T-helper 9 cell (primary cell): Measurements from ENCODE around the gene GPATCH4.
"Not testable (repeated sequence)": the region's sequence is repeated elsewhere in the genome, so short reads cannot be mapped to it uniquely, and the experiment has no call there.

ENCODE experiments used
- DNase-seq: peaks from one replicate; pipeline ENCODE4 v3.0.0-alpha.2; 2020
- total RNA-seq, 2 donors: gene quantifications; one replicate each; lab custom pipeline; 2026; lab: John Stamatoyannopoulos, UW

The GPATCH4 gene
- total RNA-seq: 26.5 to 47.6 reads per million in 2 donors

DNA sequence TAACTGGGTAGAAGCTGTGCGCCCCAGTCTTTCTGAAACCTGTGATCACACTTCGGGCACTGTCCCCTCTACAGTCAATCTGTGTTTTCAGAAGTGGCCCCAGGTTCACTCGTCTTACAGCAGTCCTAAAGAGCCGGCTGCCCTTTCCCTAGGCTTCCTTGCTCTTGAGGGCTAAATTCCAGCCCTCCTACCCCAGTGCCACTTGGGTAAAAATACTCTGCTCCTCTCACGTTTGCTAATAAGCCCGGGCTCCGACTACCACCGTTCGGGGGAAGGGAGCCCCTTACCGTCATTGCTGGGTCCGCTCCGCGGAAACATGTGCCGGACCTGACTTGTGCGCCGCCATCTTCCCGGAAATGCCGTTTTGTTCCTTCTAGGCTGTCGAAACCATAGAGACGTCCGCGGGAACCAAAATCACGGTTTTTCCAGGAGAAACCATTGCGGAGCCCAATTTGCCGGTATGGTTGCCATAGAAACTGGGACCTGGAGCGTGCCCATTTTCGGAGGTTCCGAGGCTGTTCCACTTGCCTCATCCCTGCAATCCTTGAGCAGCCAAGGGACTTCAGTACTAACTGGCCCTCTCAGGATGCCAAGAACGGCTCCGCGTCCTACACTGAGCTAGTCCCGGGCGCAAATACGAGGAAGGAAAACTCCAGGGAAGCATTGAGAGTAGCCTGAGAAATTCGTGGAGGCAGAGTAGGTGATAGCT is at the start of gene GPATCH4:
Gene GPATCH4, minus strand, starts transcription at position 358 of the 709 bp plus-strand sequence.
- peak; percentile 64 for DNase-seq

DNA sequence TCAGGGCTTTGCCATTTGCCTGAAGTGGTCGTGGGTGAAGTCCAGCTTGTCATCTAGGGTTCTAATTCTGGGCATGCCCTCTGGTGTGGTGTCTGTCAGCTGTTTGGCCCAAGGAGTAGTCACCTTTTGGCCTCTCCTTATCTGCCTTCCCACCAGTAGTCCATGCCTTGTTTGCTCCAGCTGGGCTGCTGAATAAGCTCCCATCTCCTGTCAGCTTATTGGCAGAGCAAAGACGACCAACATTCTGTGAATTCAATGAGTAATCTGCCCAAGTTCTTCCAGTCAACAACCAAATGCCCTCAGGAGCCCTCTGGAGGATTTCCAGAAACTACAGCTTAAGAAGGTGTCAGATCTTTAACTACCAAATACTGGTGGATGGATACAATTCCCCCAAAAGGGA is 47.7 kb upstream of the GPATCH4 start:
- no peak for DNase-seq

DNA sequence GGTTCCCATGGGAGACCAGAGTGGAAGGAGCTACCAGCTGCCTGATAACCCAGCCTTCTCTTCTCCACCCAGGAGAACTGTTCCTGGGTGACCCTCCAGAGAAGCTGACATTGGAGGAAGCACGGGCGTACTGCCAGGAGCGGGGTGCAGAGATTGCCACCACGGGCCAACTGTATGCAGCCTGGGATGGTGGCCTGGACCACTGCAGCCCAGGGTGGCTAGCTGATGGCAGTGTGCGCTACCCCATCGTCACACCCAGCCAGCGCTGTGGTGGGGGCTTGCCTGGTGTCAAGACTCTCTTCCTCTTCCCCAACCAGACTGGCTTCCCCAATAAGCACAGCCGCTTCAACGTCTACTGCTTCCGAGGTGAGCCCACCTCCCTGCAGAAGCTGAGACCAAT is 47.2 kb upstream of the GPATCH4 start:
- DNase-seq: no peak

DNA sequence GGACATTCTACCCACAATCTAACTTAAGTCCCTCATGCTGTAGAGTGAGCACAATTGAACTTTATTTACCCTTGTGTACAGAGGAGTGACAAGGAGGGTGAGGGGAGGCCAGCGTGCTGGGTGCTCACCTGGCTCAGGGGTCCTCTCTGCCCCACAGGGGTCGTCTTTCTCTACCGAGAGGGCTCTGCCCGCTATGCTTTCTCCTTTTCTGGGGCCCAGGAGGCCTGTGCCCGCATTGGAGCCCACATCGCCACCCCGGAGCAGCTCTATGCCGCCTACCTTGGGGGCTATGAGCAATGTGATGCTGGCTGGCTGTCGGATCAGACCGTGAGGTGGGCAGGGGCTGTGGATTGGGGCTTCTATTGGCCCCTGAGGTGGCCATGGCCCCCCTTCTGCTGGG is 46.1 kb upstream of the GPATCH4 start:
- DNase-seq: no peak

DNA sequence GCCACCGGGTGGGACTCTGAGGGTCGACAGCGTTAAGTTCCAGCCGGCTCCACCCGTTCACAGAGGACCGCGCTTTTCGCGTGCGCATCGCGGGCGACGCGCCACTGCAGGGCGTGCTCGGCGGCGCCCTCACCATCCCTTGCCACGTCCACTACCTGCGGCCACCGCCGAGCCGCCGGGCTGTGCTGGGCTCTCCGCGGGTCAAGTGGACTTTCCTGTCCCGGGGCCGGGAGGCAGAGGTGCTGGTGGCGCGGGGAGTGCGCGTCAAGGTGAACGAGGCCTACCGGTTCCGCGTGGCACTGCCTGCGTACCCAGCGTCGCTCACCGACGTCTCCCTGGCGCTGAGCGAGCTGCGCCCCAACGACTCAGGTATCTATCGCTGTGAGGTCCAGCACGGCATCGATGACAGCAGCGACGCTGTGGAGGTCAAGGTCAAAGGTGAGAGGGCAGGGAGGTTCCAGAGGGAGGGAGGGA is 45.5 kb upstream of the GPATCH4 start:
- no peak for DNase-seq

DNA sequence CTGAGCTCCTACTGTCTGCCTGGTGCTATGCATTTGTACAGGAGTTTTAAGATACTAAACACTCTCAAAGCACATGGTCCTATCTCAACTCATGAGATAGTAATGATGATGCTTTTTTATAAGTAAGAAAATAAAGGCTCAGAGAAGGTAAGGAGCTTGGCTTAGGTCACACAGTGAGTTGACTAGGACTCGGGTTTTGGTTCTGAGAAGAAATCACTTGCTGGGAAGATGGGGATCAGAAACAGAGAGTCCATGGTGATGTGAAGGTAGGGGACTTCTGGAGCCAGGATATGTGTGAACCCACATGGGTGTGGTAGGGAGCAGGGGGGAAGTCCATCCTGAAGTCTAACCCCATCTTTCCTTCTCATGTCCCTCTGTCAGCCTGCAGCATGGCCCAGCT is 44.4 kb upstream of the GPATCH4 start:
- no peak for DNase-seq

DNA sequence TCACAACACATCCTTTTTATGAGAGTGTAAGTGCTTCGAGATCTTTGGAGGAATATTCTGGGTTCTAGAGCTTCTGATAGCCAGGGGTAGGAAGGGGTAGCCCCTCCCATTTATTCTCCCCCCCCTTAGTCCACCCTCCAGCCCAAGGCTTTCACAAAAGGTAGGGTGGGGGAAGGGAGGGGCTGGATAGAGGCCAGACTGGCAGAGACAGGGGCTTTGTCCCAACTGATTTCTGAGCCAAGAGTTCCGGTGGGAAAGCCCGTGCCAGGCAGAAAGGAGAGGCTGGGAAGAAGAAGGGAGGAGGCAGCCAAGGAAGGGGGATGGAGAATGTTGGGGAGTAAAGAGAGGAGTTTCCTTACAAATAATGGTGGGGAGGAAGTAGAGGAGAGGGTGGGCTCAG is 43.8 kb upstream of the GPATCH4 start:
- no peak for DNase-seq

DNA sequence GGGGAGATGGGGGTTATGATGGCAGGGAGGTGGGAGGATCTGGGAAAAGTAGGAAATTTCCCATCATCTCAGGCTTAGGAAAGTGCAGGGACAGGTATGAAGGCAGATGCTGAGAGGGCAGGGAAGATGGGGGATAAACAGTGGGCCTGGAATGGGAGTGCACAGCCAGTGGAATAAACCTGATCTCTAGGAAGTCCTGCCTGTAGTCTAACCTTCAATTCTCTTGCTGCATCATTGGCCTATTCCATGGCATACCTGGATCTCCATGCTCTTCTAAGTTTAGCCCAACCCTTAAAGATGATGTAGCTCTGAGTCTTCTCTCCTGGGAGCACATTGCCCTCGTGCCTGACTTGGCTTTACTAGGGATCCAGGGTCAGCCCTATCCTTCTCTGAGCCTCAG is 43.4 kb upstream of the GPATCH4 start:
- no peak for DNase-seq

DNA sequence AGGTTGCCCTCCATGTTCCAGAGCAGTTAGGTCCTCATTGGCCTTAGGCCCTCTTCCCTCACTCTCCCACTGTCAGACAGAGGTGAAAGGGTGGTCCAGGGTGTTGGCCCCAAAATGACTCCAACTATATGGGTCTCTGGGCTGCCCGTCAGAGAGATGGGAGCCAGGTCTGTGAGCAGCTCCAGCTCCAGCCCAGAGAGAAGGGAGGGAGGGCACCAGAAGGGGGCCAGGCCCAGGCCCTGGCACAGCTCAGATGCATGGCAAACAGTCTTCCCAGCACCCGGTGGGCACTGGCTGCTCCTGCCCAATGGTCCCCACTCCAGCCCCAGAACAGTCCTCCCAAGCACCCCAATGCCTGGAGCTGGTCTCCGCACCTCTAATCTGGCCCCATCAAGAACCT is 42.9 kb upstream of the GPATCH4 start:
- no peak for DNase-seq

DNA sequence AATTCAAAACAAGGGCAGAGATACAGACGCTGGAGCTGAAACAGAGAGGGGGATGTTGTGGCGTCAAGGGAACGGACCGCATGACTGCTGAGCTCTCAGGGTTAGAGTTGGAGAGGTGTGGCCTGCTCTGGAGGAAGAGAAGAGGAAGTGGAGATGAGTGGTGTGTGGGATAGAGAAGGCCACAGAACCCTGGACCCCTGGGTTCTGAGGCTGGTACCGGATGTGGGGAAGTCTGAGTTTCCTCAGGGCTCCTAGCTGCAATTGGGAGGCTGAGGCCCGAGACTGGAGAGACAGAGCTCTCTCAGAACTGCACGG is 42.5 kb upstream of the GPATCH4 start:
- no peak for DNase-seq

DNA sequence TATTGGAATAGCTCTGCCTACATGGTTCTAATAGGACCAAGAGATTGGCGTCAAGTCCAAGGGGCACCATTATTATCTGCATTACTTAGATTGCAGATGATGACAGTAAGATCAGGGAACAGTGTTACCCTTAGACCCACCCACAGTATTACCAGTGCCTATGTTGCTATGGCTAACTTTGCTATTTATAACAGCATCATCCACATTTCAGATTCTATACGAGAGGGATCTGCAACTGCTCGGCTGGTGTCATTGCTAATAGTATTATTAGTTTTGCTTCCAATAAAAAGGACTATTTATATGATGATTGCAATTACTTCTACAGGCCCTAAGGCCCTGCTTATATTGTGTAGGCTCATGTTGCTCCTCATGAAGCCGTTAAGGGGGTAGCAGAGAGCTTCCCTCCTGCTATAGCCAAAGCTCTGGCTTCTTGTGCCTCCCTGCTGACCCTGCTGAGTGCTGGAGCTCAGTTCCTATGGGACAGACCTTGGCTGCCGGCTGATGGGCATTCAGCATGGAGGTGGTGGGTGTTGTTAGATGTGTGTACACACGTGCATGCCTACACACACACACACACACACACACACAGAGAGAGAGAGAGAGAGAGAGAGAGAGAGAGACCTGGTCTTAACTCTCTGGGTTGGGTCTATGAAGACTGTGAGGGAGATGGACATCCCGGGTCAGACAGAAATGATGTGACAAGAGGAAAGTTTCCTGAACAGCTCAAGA is 41.9 kb upstream of the GPATCH4 start:
- DNase-seq: no peak

DNA sequence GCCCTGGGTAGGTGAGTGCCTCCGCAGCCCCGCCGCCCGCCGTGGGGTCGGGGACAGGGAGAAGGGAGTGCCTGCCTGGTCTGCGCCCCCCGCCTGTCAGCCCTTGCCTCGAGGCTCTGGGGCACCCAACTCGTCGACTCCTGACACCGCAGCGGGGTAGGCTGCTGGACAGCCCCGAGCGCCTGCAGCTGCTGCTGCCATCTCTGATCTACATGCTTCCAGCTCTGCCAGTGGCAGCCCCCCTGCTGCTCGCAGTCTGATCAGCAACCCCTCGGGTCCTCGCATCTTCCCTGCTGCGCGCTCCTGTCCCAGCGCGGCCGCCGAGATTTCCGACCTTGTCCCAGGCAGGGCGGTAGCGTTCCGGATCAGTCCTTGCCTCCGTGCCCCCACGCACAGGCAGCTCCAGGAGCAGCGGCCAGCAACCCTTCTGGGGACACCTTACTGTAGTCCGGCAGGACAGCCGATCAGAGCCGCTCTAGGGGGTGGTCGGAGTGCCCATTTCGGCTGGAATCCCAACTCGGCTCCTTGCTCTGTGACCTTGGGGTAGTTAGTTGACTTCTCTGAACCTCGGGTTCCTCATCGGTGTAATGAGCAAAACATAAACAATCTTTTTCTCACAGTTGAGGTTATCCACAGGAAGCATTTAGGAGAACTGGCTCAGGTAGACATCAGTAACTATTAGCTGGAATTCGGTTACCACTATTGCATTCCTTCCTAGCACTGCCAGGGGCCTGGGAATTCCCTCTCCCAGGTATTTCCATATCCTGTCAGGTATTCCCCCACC is 41.2 kb upstream of the GPATCH4 start:
- no peak for DNase-seq

DNA sequence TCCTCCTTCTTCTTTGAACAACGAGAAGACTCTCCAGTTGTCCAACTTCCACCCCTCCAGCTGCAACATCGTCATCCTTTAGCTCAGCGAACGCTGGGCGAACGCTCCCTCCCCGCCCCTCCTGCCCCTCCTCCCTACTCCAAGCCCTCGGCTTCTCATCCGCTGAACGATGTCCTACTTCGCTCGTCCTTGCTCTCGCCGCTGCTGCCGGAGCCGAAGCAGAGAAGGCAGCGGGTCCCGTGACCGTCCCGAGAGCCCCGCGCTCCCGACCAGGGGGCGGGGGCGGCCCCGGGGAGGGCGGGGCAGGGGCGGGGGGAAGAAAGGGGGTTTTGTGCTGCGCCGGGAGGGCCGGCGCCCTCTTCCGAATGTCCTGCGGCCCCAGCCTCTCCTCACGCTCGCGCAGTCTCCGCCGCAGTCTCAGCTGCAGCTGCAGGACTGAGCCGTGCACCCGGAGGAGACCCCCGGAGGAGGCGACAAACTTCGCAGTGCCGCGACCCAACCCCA is 40.5 kb upstream of the GPATCH4 start, which contains the start of gene BCAN:
Gene BCAN, plus strand, starts transcription at position 357 of the 504 bp plus-strand sequence. CDS start 3,938 bp downstream, outside the sequence.
- DNase-seq: no peak

DNA sequence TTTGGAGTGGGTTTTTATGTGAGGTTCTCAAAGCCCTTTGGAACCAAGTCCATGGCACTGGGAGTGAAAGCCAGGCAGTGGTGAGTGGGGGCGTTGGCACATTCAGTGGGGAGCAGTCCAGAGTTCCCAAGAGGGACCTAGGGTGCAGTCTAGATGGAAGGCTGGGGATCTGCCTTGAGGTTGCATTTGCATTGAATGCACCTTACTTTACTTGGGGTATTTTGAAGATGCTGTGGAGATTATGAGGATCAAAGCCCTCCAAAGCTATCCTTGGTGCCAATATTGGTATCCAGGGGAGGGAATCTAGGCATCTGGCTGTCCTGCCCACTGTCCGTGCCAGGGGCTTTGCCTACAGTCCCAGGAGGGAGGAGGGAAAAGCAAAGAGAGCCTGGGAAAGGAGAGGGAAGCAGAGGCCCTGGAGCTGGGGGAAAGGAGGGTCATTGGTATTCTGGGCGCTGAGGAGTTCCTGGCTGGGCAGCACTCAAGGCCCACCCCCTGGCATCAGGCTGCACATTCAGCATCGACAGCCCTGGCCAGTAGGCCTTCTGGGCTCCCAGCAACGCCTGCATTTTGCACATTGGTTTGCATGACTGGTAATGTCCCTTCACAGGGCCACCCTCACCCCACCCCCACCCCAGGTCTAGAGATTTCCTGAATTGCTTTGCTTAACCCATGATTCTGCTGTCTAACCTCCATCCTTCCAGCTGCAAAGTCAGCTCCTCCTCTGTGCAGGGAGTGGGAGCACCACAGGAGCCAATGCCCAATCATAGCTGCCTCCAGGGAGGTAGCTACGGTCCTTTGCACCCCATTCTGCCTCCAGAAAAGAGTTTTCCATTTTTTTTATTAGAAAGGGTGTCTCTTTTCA is 39.8 kb upstream of the GPATCH4 start:
- no peak for DNase-seq

DNA sequence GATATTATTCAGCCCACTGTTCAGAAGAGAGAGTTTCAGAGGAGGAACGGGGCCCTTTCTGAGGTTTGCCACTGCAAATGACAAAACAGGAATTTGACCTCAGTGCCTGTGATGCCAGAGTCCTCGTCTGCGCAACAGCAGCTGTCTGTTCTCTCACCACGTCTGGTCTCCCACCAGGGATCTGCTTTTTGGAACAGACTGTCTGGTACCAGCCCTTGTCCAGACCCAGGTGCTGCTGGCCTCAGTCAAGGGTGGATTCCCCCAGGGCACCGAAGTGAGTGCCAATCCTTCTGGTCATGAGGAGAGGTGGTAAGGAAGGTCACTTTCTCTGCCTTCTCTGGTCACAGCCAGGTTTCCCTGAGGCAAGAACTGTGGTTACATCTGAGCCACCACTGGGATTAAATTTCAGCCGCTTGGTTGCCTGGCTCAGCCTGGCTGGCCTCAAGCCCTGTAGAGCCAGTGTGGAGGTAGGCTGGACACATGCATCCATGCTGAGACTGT is 38.4 kb upstream of the GPATCH4 start:
- DNase-seq: no peak

DNA sequence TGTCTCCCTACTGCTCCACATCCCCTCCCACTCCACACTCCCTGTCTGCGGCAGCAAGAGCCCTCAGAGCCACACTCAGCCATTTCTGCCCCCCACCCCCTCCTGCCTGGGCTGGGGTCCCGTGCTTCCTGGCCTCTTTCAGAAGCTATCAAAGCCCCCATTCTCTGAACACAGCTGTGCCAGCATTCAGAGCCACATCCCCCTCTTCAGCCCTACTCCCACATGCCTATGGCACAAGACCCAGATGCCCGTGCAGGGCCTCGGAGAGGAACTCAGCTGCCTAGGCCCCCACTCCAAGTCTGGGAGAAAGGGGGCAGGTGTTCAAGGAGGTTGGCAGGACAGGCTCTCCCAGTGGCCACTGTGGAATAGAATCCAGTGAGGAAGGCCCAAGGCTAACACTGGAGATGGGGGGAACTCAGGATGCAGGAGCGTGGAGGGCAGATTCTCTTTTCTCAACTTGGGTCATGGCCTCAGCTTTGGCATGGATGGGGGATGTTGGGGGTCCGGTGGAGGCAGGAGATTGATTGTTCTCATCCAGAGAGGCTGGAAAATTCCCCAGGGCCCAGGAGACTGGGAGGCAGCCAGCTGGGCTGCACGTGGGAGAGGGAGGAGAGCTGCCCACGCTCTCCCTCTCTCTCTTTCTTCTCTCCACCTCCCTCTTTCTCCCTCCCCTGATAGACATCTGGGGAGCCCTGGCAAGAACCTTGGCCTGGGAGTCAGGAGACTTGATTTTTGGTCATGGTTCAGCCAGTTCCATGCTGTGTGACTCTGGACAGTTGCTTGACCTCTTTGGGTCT is 37.1 kb upstream of the GPATCH4 start:
- DNase-seq: no peak

DNA sequence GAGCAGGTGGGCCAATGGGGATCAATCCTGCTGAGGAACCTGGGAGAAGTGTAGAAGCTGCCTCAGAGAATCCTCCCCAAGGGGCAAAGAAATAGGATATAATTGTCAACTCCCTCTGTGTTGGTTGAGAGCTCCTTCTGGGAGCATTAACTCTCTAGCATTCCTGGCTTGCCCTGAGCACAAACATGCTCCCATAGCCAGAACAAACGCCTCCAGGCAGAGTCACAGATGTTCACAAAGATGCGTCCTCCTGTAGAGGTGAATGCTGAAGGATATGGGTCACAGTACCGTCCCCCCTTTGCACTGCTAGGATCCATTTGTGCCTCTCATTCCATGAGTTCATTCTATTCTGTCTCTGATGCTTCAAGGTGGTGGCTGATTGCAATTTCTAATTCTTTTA is 31.1 kb upstream of the GPATCH4 start:
- no peak for DNase-seq

DNA sequence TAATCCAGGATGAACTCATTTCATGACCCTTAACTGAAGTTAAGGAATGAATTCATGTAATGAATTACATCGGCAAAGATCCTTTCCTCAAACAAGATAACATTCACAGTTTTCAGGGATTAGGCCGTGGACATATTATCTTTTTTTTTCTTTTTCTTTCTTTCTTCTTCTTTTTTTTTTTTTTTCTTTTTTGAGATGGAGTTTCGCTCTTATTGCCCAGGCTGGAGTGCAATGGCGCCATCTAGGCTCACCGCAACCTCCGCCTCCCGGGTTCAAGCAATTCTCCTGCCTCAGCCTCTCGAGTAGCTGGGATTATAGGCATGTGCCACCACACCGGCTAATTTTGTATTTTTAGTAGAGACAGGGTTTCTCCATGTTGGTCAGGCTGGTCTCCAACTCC is 29.9 kb upstream of the GPATCH4 start:
- DNase-seq: not testable (repeated sequence)

DNA sequence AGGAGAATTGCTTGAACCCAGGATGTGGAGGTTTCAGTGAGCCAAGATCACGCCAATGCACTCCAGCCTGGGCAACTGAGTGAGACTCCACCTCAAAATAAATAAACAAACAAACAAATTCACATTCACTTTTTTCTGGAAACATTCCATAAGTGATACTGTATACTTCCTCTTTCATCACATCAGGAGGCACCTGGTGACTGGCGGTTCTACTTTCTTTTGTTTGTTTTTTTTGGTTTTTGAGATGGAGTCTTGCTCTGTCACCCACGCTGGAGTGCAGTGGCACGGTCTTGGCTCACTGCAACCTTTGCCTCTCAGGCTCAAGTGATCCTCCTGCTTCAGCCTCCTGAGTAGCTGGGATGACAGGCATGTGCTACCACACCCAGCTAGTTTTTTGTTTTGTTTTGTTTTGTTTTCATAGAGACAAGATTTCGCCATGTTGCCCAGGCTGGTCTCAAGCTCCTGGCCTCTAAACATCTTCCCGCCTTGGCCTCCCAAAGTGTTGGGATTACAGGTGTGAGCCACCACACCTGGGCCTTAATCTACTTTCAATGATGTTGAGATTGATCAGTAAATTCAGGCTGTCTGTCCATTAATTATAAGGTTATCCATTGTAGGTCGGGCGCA is 28.7 kb upstream of the GPATCH4 start:
- no peak for DNase-seq

DNA sequence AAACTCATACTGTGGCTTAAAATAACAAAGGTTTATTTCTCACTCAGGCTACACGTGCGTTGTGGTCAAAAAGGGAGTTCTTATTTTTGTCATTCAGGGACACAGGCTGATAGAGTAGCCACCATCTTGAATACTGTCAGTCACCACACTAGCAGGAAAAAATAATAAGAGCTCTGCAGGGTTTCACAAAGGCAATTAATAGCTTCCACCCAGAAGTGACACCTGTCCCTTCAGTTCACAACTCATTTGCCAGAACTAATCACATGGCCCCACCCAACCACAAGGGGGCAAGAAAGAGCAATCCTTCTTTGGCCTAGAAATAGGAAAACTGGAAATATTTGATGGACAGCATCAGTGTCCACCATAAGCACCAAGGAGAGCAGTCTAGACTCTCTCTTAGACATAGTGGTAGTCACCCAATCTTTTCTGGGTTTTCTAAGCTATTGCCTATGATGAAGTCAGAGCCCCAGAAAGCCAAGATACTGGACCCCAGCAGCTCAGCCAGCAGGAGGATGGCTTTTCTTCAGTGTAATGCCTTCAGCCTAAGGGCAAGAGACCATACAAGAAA is 26.1 kb upstream of the GPATCH4 start:
- DNase-seq: no peak

DNA sequence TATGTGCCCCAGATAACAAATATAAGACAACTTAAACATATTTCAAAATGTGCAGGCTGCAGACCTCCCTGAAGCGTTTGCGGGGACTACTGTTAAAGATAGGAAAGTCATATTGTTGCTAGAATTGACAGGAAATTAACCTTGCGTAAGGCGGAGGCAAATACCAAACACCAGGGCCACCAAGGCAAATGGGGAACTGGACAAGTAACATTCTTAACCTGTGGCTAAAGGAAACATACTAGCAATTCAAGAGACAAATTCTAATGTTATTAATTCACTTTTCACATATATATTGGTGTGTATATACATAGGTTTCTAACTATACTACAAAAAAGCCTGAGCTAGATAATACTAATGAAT is 24.8 kb upstream of the GPATCH4 start:
- no peak for DNase-seq
